Panc1 (cell line): ENCODE measurements around the gene DAPP1. TPM values are rescaled to one million over a fixed set of nuclear protein-coding genes. Genes with fewer than 3 reads are reported as not detected.

Experiments
- ATAC-seq: fragments of 200-7000 bp; cut with Tn5 transposase; 2 replicates; pipeline ENCODE4 v1.9.1; 2020; ENCODE audit warnings: mild to moderate bottlenecking, moderate library complexity
- BruUV-seq: library from RNA; stranded (reverse); fragments of 400-500 nt; replicated peaks from 2 replicates; lab custom pipeline; 2021; lab: Mats Ljungman, UMichigan
- CTCF ChIA-PET: fragments of 300-600 bp; sonication (Branson Sonifier 250); formaldehyde crosslinking; loops from one replicate; lab custom pipeline; 2022; ENCODE audit warnings: antibody characterized with exemption; lab: Charles Lee
- POLR2A ChIA-PET: fragments of 300-600 bp; sonication (Branson Sonifier 250); formaldehyde crosslinking; loops from one replicate; lab custom pipeline; 2022; ENCODE audit warnings: antibody characterized with exemption; lab: Charles Lee
- DNase-seq: peaks from one replicate; pipeline ENCODE4 v3.0.0-alpha.2; 2010; ENCODE audit warnings: low read depth, low spot score
- H3K27ac ChIP-seq: 2 replicates; pipeline ENCODE4 v1.5.1; 2011; ENCODE audit warnings: mild to moderate bottlenecking, low read length, inconsistent platforms
- H3K27me3 ChIP-seq: fragments of 200-500 bp; sonication (Bioruptor generic); 2 replicates; pipeline ENCODE4 v1.6.0; 2014; ENCODE audit warnings: low read length, inconsistent platforms; ENCODE audit not compliant: control insufficient read depth, insufficient read depth
- H3K36me3 ChIP-seq: fragments of 200-500 bp; sonication (Bioruptor generic); 2 replicates; pipeline ENCODE4 v1.5.1; 2014; ENCODE audit warnings: inconsistent platforms, mild to moderate bottlenecking, low read length, moderate library complexity; ENCODE audit not compliant: control insufficient read depth, insufficient read depth
- H3K4me1 ChIP-seq: 2 replicates; pipeline ENCODE4 v1.5.1; 2011; ENCODE audit warnings: inconsistent platforms, mild to moderate bottlenecking, low read length, moderate library complexity; ENCODE audit not compliant: control insufficient read depth, insufficient read depth
- H3K4me3 ChIP-seq, 2 experiments: 2 replicates each; pipeline ENCODE4 v1.5.1; 2011 to 2012; ENCODE audit warnings: low read depth in 2 of 2, low read length in 2 of 2, mild to moderate bottlenecking in 2 of 2, inconsistent platforms in 1 of 2, moderate library complexity in 1 of 2
- H3K9me3 ChIP-seq: fragments of 200-500 bp; sonication (Bioruptor generic); 2 replicates; pipeline ENCODE4 v1.5.1; 2014; ENCODE audit warnings: low read depth, mild to moderate bottlenecking, inconsistent platforms, low read length, moderate library complexity; ENCODE audit not compliant: control insufficient read depth, insufficient read depth
- CTCF ChIP-seq: fragments of 450-650 bp; IDR thresholded peaks from 2 replicates; pipeline ENCODE4 v1.5.1; 2017; ENCODE audit warnings: mild to moderate bottlenecking
- POLR2AphosphoS5 ChIP-seq: IDR thresholded peaks from 2 replicates; pipeline ENCODE4 v1.6.1; 2012; ENCODE audit warnings: mild to moderate bottlenecking, low read depth, low read length, moderate library complexity
- REST ChIP-seq, 2 experiments: IDR thresholded peaks; 2 replicates each; pipeline ENCODE4 v1.6.1; 2011 to 2012; ENCODE audit warnings: low read depth in 2 of 2, control low read depth in 1 of 2, low read length in 1 of 2, mild to moderate bottlenecking in 1 of 2, moderate library complexity in 1 of 2; ENCODE audit not compliant: insufficient read depth in 1 of 2
- SIN3A ChIP-seq: IDR thresholded peaks from 2 replicates; pipeline ENCODE4 v1.6.1; 2012; ENCODE audit warnings: low read depth, mild to moderate bottlenecking, low read length, moderate library complexity, borderline replicate concordance; ENCODE audit not compliant: insufficient read depth
- TCF7L2 ChIP-seq: IDR thresholded peaks from 2 replicates; pipeline ENCODE4 v1.6.1; 2011; ENCODE audit warnings: mild to moderate bottlenecking, low read depth, low read length, inconsistent platforms
- in situ Hi-C: cut with HindIII; loops from 2 replicates; pipeline ENCODE4 v1.10.0; 2016; ENCODE audit warnings: low sequenced_read_pairs, low pct_unique_long_range_greater_than_20kb
- intact Hi-C: fragments of 100-400 bp; cut with micrococcal nuclease; formaldehyde crosslinking; loops from one replicate; pipeline ENCODE4 v1.10.0; 2022; ENCODE audit not compliant: unreplicated experiment
- total RNA-seq: library from RNA; stranded (reverse); gene quantifications from one replicate; pipeline ENCODE4 v1.2.1, GENCODE V29; 2021; ENCODE audit not compliant: unreplicated experiment

DAPP1 gene
- total RNA-seq, 1 experiment from 2014 or later, result not detected

- DNase-seq, result no peak
- Histone ChIP-seq H3K9me3 (no peaks in the 10 kb centered on the region), H3K4me3 (no peak overlapping the region), H3K27ac (no peak overlapping the region), H3K4me1 (no peaks in the 10 kb centered on the region), H3K36me3 (no peaks in the 10 kb centered on the region; the same call in 1 of the 2 replicates), H3K27me3 (no peaks in the 10 kb centered on the region; the same call in none of the 2 replicates)
- intact Hi-C loops (no loop called here), in situ Hi-C loops (no loop called here)
- ChIA-PET POLR2A (no interaction called here), CTCF (no interaction called here)
- no peak for ATAC-seq
- no peak for TF ChIP-seq REST (IDR thresholded peaks at IDR 0.05; ENCODE audit: insufficient read depth in 1 of 2, low read depth in 2 of 2, low read length in 1 of 2)
- no peak for TF ChIP-seq POLR2AphosphoS5
- no peak for TF ChIP-seq TCF7L2
- no peak for TF ChIP-seq CTCF
- TF ChIP-seq SIN3A, result no peak
- BruUV-seq, result no TSS peak
These were observed 39.1 kb downstream of the DAPP1 start for GRCh38 chr4:99855678-99856077.

GRCh38 chr4:99856166-99856565 lies 39.5 kb downstream of the DAPP1 start:
- TF ChIP-seq SIN3A (no peak), CTCF (no peak), REST (IDR thresholded peaks at IDR 0.05; ENCODE audit: insufficient read depth in 1 of 2, low read depth in 2 of 2, low read length in 1 of 2) (no peak), POLR2AphosphoS5 (no peak), TCF7L2 (no peak)
- DNase-seq (no peak), ATAC-seq (no peak)
- ChIA-PET CTCF (no interaction called here), POLR2A (no interaction called here)
- in situ Hi-C loops (no loop called here), intact Hi-C loops (no loop called here)
- H3K4me1 ChIP-seq, result no peaks in the 10 kb centered on the region
- BruUV-seq, result no TSS peak
- no peaks in the 10 kb centered on the region; the same call in none of the 2 replicates for H3K27me3 ChIP-seq
- H3K4me3 ChIP-seq, result no peak overlapping the region
- no peaks in the 10 kb centered on the region; the same call in 1 of the 2 replicates for H3K36me3 ChIP-seq
- H3K27ac ChIP-seq, result no peak overlapping the region
- H3K9me3 ChIP-seq, result no peaks in the 10 kb centered on the region
